Astrocyte (in vitro differentiated cells and primary cell): Measurements from ENCODE around the gene GGTA1.

ENCODE experiments used
- EZH2 ChIP-seq: IDR thresholded peaks from 2 replicates; pipeline ENCODE4 v1.6.1; 2012; ENCODE audit warnings: mild to moderate bottlenecking, low read length, inconsistent platforms; ENCODE audit not compliant: insufficient read depth
- TF ChIP-seq, protein P1 (sequence below): IDR thresholded peaks from 2 replicates; pipeline ENCODE4 v1.5.1; 2011; ENCODE audit warnings: low read depth, mild to moderate bottlenecking, inconsistent platforms, low read length, moderate library complexity; ENCODE audit not compliant: insufficient read depth

DNA sequence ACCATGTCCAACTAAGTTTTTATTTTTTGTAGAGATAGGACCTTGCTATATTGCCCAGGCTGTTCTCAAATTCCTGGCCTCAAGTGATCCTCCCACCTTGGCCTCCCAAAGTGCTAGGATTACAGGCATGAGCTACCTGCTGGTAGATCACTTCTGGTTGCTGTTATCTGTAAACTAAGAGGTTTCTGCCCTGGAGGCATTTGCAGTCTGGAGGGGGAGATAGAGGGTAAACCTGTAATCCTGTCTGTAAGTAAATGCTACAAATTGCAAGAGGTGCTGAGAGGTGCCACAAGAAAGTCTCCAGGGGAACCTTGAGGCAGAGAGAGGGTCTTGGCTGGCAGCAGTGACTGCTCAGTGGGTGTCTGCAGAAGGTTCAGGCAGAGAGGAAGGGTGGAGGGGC is 29.0 kb upstream of the GGTA1 start:
- TF ChIP-seq, protein P1, sequence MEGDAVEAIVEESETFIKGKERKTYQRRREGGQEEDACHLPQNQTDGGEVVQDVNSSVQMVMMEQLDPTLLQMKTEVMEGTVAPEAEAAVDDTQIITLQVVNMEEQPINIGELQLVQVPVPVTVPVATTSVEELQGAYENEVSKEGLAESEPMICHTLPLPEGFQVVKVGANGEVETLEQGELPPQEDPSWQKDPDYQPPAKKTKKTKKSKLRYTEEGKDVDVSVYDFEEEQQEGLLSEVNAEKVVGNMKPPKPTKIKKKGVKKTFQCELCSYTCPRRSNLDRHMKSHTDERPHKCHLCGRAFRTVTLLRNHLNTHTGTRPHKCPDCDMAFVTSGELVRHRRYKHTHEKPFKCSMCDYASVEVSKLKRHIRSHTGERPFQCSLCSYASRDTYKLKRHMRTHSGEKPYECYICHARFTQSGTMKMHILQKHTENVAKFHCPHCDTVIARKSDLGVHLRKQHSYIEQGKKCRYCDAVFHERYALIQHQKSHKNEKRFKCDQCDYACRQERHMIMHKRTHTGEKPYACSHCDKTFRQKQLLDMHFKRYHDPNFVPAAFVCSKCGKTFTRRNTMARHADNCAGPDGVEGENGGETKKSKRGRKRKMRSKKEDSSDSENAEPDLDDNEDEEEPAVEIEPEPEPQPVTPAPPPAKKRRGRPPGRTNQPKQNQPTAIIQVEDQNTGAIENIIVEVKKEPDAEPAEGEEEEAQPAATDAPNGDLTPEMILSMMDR: no peak
- TF ChIP-seq EZH2: no peak
